Measurements from ENCODE around the gene TMEM40.

Gene TMEM40

DNA sequence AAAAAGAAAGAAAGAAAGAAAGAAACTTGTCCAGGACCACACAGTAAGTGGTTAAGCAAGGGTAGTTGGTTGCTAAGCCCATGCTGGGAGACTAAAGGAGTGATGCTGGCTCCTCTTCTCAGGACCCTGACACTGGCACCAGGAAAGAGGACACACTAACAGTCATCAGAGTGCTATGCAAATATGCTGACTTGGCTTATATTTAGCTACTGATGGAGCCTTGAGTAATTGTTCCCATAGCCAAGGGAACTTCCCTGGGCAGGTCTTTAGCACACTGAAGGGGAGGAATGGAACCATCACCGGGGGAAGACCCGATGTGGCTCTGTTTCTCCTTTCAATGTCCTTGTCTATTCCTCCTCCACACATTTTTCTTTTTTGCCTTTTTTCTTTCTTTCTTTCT is 6.2 kb downstream of the TMEM40 start:
- H4K91ac ChIP-seq (ENCODE audit: low read depth, low read length), result no peak overlapping the region
- no peak overlapping the region for H3K4ac ChIP-seq (ENCODE audit: low read depth, low read length)
- peaks cover 2% of the 10 kb centered on the region for H3K79me1 ChIP-seq (ENCODE audit: low read length)
- DNase-seq, result peak in 1 of 2 donors; percentile 24
- H2AFZ ChIP-seq (ENCODE audit: insufficient read depth, low read length, poor library complexity), result no peak overlapping the region
- H3K4me2 ChIP-seq (ENCODE audit: low read length), result no peak overlapping the region
- H2BK120ac ChIP-seq (ENCODE audit: insufficient read depth, low read length, poor library complexity), result no peak overlapping the region
- no peak overlapping the region for H3K27ac ChIP-seq (ENCODE audit: low read depth, low read length)
- H3K9ac ChIP-seq (ENCODE audit: low read length), result no peak overlapping the region
- H3K79me2 ChIP-seq (ENCODE audit: control insufficient read depth, insufficient read depth, low read length, poor library complexity), result no peaks in the 10 kb centered on the region
- H3K36me3 ChIP-seq (ENCODE audit: control insufficient read depth in 1 of 2, insufficient read depth in 2 of 2, low read length in 2 of 2), result peaks cover 0 to 3% of the 10 kb centered on the region in 2 experiments
- no peak overlapping the region for H4K12ac ChIP-seq (ENCODE audit: low read depth, low read length)
- H2BK5ac ChIP-seq (ENCODE audit: low read depth, low read length, poor library complexity), result no peak overlapping the region
- H3K4me1 ChIP-seq (ENCODE audit: control insufficient read depth in 1 of 2, insufficient read depth in 2 of 2, low read length in 2 of 2), result peaks cover 0 to 4% of the 10 kb centered on the region in 2 experiments
- no CpG with 5 or more reads among the region's 2 CpGs for WGBS (ENCODE audit: extremely low coverage, insufficient coverage, insufficient read length)
- no peak overlapping the region for H4K8ac ChIP-seq (ENCODE audit: low read depth, low read length)
- H3K18ac ChIP-seq (ENCODE audit: low read length), result no peak overlapping the region
- H3K4me3 ChIP-seq (ENCODE audit: low read depth, low read length), result no peak overlapping the region
- no peak overlapping the region for H2AK5ac ChIP-seq (ENCODE audit: low read length)
- H3K23ac ChIP-seq (ENCODE audit: low read length), result no peak overlapping the region
- H3K9me3 ChIP-seq (ENCODE audit: insufficient read depth, low read depth, low read length), result no peaks in the 10 kb centered on the region
- H3K14ac ChIP-seq (ENCODE audit: low read length), result no peak overlapping the region
- no peaks in the 10 kb centered on the region for H3K27me3 ChIP-seq (ENCODE audit: insufficient read depth, low read length)
- H2BK12ac ChIP-seq (ENCODE audit: low read length), result no peak overlapping the region

DNA sequence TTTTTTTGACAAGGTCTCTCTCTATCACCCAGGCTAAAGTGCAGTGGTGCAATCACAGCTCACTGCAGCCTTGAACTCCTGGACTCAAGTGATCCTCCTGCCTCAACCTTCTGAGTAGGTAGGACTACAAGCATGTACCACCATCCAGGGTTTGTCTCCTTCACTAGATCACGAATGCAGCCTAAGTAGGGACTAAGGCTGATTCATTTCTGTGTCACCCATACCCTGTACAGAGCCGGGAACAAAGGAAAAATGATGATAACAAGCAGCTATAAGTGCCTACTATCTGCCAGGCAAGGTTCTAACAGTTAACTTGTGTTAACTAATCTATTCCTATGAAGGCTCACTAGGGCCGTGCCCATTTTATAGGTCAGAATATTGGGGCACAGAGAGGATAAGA is 7.0 kb downstream of the TMEM40 start:
- H3K9me3 ChIP-seq (ENCODE audit: insufficient read depth, low read depth, low read length), result no peaks in the 10 kb centered on the region
- H2BK5ac ChIP-seq (ENCODE audit: low read depth, low read length, poor library complexity), result no peak overlapping the region
- no peak overlapping the region for H2BK120ac ChIP-seq (ENCODE audit: insufficient read depth, low read length, poor library complexity)
- no peak overlapping the region for H3K4me2 ChIP-seq (ENCODE audit: low read length)
- no peak overlapping the region for H3K9ac ChIP-seq (ENCODE audit: low read length)
- H2AK5ac ChIP-seq (ENCODE audit: low read length), result no peak overlapping the region
- H3K4me3 ChIP-seq (ENCODE audit: low read depth, low read length), result no peak overlapping the region
- peaks cover 0 to 3% of the 10 kb centered on the region in 2 experiments for H3K36me3 ChIP-seq (ENCODE audit: control insufficient read depth in 1 of 2, insufficient read depth in 2 of 2, low read length in 2 of 2)
- H3K18ac ChIP-seq (ENCODE audit: low read length), result no peak overlapping the region
- H3K79me1 ChIP-seq (ENCODE audit: low read length), result peaks cover 2% of the 10 kb centered on the region
- H2BK12ac ChIP-seq (ENCODE audit: low read length), result no peak overlapping the region
- no peak overlapping the region for H3K14ac ChIP-seq (ENCODE audit: low read length)
- H3K79me2 ChIP-seq (ENCODE audit: control insufficient read depth, insufficient read depth, low read length, poor library complexity), result no peaks in the 10 kb centered on the region
- no peak overlapping the region for H3K23ac ChIP-seq (ENCODE audit: low read length)
- no CpG with 5 or more reads among the region's 3 CpGs for WGBS (ENCODE audit: extremely low coverage, insufficient coverage, insufficient read length)
- no peak overlapping the region for H4K12ac ChIP-seq (ENCODE audit: low read depth, low read length)
- peak in 1 of 2 donors; percentile 21 for DNase-seq
- no peak overlapping the region for H4K91ac ChIP-seq (ENCODE audit: low read depth, low read length)
- H3K27me3 ChIP-seq (ENCODE audit: insufficient read depth, low read length), result no peaks in the 10 kb centered on the region
- no peak overlapping the region for H3K27ac ChIP-seq (ENCODE audit: low read depth, low read length)
- H3K4me1 ChIP-seq (ENCODE audit: control insufficient read depth in 1 of 2, insufficient read depth in 2 of 2, low read length in 2 of 2), result peaks cover 0 to 4% of the 10 kb centered on the region in 2 experiments
- no peak overlapping the region for H3K4ac ChIP-seq (ENCODE audit: low read depth, low read length)
- H4K8ac ChIP-seq (ENCODE audit: low read depth, low read length), result no peak overlapping the region
- no peak overlapping the region for H2AFZ ChIP-seq (ENCODE audit: insufficient read depth, low read length, poor library complexity)

DNA sequence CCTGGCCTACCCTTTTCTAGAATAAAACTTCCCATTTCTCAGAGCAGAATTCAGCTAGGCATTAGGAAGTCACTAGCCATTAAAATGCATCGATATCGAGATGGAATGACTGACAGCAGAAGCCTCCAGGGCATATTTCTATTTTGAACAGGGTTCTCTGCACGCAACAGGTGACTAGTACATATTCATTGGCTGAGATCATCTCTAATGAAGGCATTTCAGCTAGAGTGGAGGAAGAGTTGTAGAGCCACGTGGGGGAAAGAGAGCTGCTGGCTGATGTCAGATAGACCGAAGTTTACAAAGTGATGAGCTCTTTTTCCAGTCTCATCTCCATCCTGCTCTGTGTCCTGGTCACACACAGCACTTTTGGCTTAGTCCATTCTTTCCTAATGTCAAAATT is 7.5 kb downstream of the TMEM40 start:
- H3K79me2 ChIP-seq (ENCODE audit: control insufficient read depth, insufficient read depth, low read length, poor library complexity), result no peaks in the 10 kb centered on the region
- no peak overlapping the region for H3K14ac ChIP-seq (ENCODE audit: low read length)
- H4K91ac ChIP-seq (ENCODE audit: low read depth, low read length), result no peak overlapping the region
- no peaks in the 10 kb centered on the region for H3K27me3 ChIP-seq (ENCODE audit: insufficient read depth, low read length)
- H3K18ac ChIP-seq (ENCODE audit: low read length), result no peak overlapping the region
- H3K23ac ChIP-seq (ENCODE audit: low read length), result no peak overlapping the region
- H2AK5ac ChIP-seq (ENCODE audit: low read length), result no peak overlapping the region
- H2BK12ac ChIP-seq (ENCODE audit: low read length), result no peak overlapping the region
- H4K12ac ChIP-seq (ENCODE audit: low read depth, low read length), result no peak overlapping the region
- H3K36me3 ChIP-seq (ENCODE audit: control insufficient read depth in 1 of 2, insufficient read depth in 2 of 2, low read length in 2 of 2), result peaks cover 0 to 3% of the 10 kb centered on the region in 2 experiments
- H3K4me2 ChIP-seq (ENCODE audit: low read length), result no peak overlapping the region
- peaks cover 2% of the 10 kb centered on the region for H3K79me1 ChIP-seq (ENCODE audit: low read length)
- no peak overlapping the region for H2AFZ ChIP-seq (ENCODE audit: insufficient read depth, low read length, poor library complexity)
- no peak overlapping the region for H3K9ac ChIP-seq (ENCODE audit: low read length)
- no peaks in the 10 kb centered on the region for H3K9me3 ChIP-seq (ENCODE audit: insufficient read depth, low read depth, low read length)
- no CpG with 5 or more reads among the region's 5 CpGs for WGBS (ENCODE audit: extremely low coverage, insufficient coverage, insufficient read length)
- peak; percentile 80 to 98 for DNase-seq
- peaks cover 0 to 4% of the 10 kb centered on the region in 2 experiments for H3K4me1 ChIP-seq (ENCODE audit: control insufficient read depth in 1 of 2, insufficient read depth in 2 of 2, low read length in 2 of 2)
- H3K27ac ChIP-seq (ENCODE audit: low read depth, low read length), result no peak overlapping the region
- no peak overlapping the region for H3K4ac ChIP-seq (ENCODE audit: low read depth, low read length)
- no peak overlapping the region for H3K4me3 ChIP-seq (ENCODE audit: low read depth, low read length)
- H2BK120ac ChIP-seq (ENCODE audit: insufficient read depth, low read length, poor library complexity), result no peak overlapping the region
- no peak overlapping the region for H2BK5ac ChIP-seq (ENCODE audit: low read depth, low read length, poor library complexity)
- no peak overlapping the region for H4K8ac ChIP-seq (ENCODE audit: low read depth, low read length)

DNA sequence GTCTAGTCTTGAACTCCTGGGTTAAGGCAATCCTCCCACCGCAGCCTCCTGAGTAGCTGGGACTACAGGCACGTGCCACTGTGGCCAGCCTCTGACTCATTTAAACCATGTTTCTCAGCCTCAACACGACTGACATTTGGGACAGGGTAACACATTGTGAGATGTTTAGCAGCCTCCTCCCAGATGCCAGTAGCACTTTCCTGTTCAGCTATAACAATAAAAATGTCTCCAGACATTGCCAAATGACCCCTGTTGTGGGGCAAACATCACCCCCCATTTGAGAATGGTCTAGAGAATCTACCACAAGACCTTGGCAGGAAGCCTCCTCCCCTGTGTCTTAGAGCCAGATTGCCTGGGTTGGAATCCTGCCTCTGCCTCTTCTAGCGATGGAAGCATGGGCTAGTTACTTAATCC is 8.4 kb downstream of the TMEM40 start:
- no peak overlapping the region for H4K91ac ChIP-seq (ENCODE audit: low read depth, low read length)
- no CpG with 5 or more reads among the region's 4 CpGs for WGBS (ENCODE audit: extremely low coverage, insufficient coverage, insufficient read length)
- H3K27ac ChIP-seq (ENCODE audit: low read depth, low read length), result no peak overlapping the region
- H3K9ac ChIP-seq (ENCODE audit: low read length), result no peak overlapping the region
- no peaks in the 10 kb centered on the region for H3K9me3 ChIP-seq (ENCODE audit: insufficient read depth, low read depth, low read length)
- peaks cover 0 to 3% of the 10 kb centered on the region in 2 experiments for H3K36me3 ChIP-seq (ENCODE audit: control insufficient read depth in 1 of 2, insufficient read depth in 2 of 2, low read length in 2 of 2)
- H3K18ac ChIP-seq (ENCODE audit: low read length), result no peak overlapping the region
- no peak overlapping the region for H3K4me3 ChIP-seq (ENCODE audit: low read depth, low read length)
- H3K14ac ChIP-seq (ENCODE audit: low read length), result no peak overlapping the region
- peak overlapping the region; percentile 18 for H2BK120ac ChIP-seq (ENCODE audit: insufficient read depth, low read length, poor library complexity)
- H4K12ac ChIP-seq (ENCODE audit: low read depth, low read length), result no peak overlapping the region
- no peaks in the 10 kb centered on the region for H3K27me3 ChIP-seq (ENCODE audit: insufficient read depth, low read length)
- H2AFZ ChIP-seq (ENCODE audit: insufficient read depth, low read length, poor library complexity), result no peak overlapping the region
- peaks cover 0 to 4% of the 10 kb centered on the region in 2 experiments for H3K4me1 ChIP-seq (ENCODE audit: control insufficient read depth in 1 of 2, insufficient read depth in 2 of 2, low read length in 2 of 2)
- no peak overlapping the region for H2AK5ac ChIP-seq (ENCODE audit: low read length)
- peak; percentile 36 to 54 for DNase-seq
- peaks cover 2% of the 10 kb centered on the region for H3K79me1 ChIP-seq (ENCODE audit: low read length)
- H3K4me2 ChIP-seq (ENCODE audit: low read length), result no peak overlapping the region
- no peak overlapping the region for H3K23ac ChIP-seq (ENCODE audit: low read length)
- H2BK5ac ChIP-seq (ENCODE audit: low read depth, low read length, poor library complexity), result no peak overlapping the region
- H3K79me2 ChIP-seq (ENCODE audit: control insufficient read depth, insufficient read depth, low read length, poor library complexity), result no peaks in the 10 kb centered on the region
- no peak overlapping the region for H3K4ac ChIP-seq (ENCODE audit: low read depth, low read length)
- no peak overlapping the region for H2BK12ac ChIP-seq (ENCODE audit: low read length)
- H4K8ac ChIP-seq (ENCODE audit: low read depth, low read length), result no peak overlapping the region
